Aorta (tissue), 5 donors: ENCODE data around the gene HADH. TPM values are rescaled to one million over a fixed set of nuclear protein-coding genes. Genes with fewer than 3 reads are reported as not detected.
A peak's percentile ranks its signal among the peaks of the same experiment; 100 is the strongest.

Experiments used
- ATAC-seq: fragments of 200-7000 bp; cut with Tn5 transposase; one replicate; pipeline ENCODE4 v1.9.1; 2022; ENCODE audit warnings: moderate library complexity; ENCODE audit not compliant: low FRiP score
- DNase-seq, 2 donors: peaks; one replicate each; pipeline ENCODE4 v3.0.0-alpha.2; 2020
- H3K27ac ChIP-seq, 2 donors: one replicate each; pipeline ENCODE4 v1.5.1; 2013; ENCODE audit warnings: low read length in 2 of 2, mild to moderate bottlenecking in 2 of 2, moderate library complexity in 2 of 2, control low read depth in 1 of 2, inconsistent platforms in 1 of 2, low read depth in 1 of 2
- H3K27me3 ChIP-seq, 2 donors: one replicate each; pipeline ENCODE4 v1.6.1; 2013; ENCODE audit warnings: control low read depth in 1 of 2, low read length in 1 of 2, mild to moderate bottlenecking in 1 of 2, moderate library complexity in 1 of 2; ENCODE audit not compliant: insufficient read depth in 2 of 2, control insufficient read depth in 1 of 2
- H3K36me3 ChIP-seq, 2 donors: one replicate each; pipeline ENCODE4 v1.6.1; 2013; ENCODE audit warnings: control low read depth in 1 of 2, low read length in 1 of 2, mild to moderate bottlenecking in 1 of 2; ENCODE audit not compliant: insufficient read depth in 2 of 2, control insufficient read depth in 1 of 2
- H3K4me1 ChIP-seq, 2 donors: one replicate each; pipeline ENCODE4 v1.6.1; 2013; ENCODE audit warnings: low read length in 2 of 2, control low read depth in 1 of 2, mild to moderate bottlenecking in 1 of 2, moderate library complexity in 1 of 2; ENCODE audit not compliant: insufficient read depth in 2 of 2, control insufficient read depth in 1 of 2
- H3K4me3 ChIP-seq, 2 donors: one replicate each; pipeline ENCODE4 v1.5.1; 2013; ENCODE audit warnings: low read length in 2 of 2, control low read depth in 1 of 2, mild to moderate bottlenecking in 1 of 2
- H3K9me3 ChIP-seq: one replicate; pipeline ENCODE4 v1.6.1; 2013; ENCODE audit warnings: mild to moderate bottlenecking, low read length; ENCODE audit not compliant: control insufficient read depth
- WGBS, 2 donors: extraction: QIAGEN DNeasy Blood & Tissue Kit; methylation state at CpG; one replicate each; pipeline ENCODE4 v1.1.7; 2013; 5-methylcytosine and 5-hydroxymethylcytosine counted together
- intact Hi-C, 2 donors: fragments of 100-400 bp; cut with DNase I; formaldehyde crosslinking; loops; one replicate each; pipeline versions ENCODE4 v1.14.2 to v1.15.0; 2022
- polyA plus RNA-seq, 2 donors: library from polyadenylated mRNA; stranded (reverse); fragments of 200-250 nt; gene quantifications; one replicate each; pipeline ENCODE4 v1.2.3, GENCODE V29; 2013
- total RNA-seq, 2 donors: library from RNA; stranded (reverse); fragmentation: NEBNext Ultra II Directional; extraction: Animal tissue kit (Norgen Biotek cat#: 25700); gene quantifications; one replicate each; pipeline ENCODE4 v1.2.1, GENCODE V29; 2021
- donor health status: healthy with polysubstance abuse.
- donor health status: Bipolar disorder and iron deficiency.
- donor health status: DM: no; HTN: no; CAD: no.
- donor health status: DM: no; HTN: no; CAD: no.
- donor health status: DM: yes; HTN: yes; CAD: no.

Gene HADH
- total and polyA plus RNA-seq, 4 donors = 38.2 to 79.2 (median 56.5) TPM

GRCh38 chr4:108072300-108072699, 82.6 kb downstream of the HADH start:
- H3K4me3 ChIP-seq = no peak overlapping the region
- intact Hi-C loops = no loop called here
- H3K27me3 ChIP-seq = no peaks in the 10 kb centered on the region
- no peaks in the 10 kb centered on the region for H3K9me3 ChIP-seq
- no peaks in the 10 kb centered on the region for H3K36me3 ChIP-seq
- H3K27ac ChIP-seq = no peak overlapping the region
- ATAC-seq (no peak), DNase-seq (no peak)
- WGBS, 2 donors = 74 to 75% methylated on average over 4 of the region's 4 CpGs
- H3K4me1 ChIP-seq = no peaks in the 10 kb centered on the region

- intact Hi-C loops = no loop called here
- 41 to 50% methylated on average over 5 of the region's 5 CpGs for WGBS, 2 donors
- DNase-seq = no peak
Observed at GRCh38 chr4:108078024-108078733, 88.5 kb downstream of the HADH start.

GRCh38 chr4:108080747-108081146, 91.1 kb downstream of the HADH start:
- Histone ChIP-seq H3K27ac (no peak overlapping the region), H3K36me3 (no peaks in the 10 kb centered on the region), H3K27me3 (no peaks in the 10 kb centered on the region), H3K4me1 (no peaks in the 10 kb centered on the region), H3K9me3 (no peaks in the 10 kb centered on the region), H3K4me3 (no peak overlapping the region)
- DNase-seq (no peak), ATAC-seq (peak; percentile 38)
- intact Hi-C loops = no loop called here
- 95 to 96% methylated on average over 10 of the region's 10 CpGs for WGBS, 2 donors

More at GRCh38 chr4:108078024-108078733, 88.5 kb downstream of the HADH start:
- Histone ChIP-seq H3K4me1 (no peaks in the 10 kb centered on the region), H3K9me3 (no peaks in the 10 kb centered on the region), H3K27ac (no peak overlapping the region), H3K27me3 (no peaks in the 10 kb centered on the region), H3K36me3 (no peaks in the 10 kb centered on the region), H3K4me3 (no peak overlapping the region)
- no peak for ATAC-seq

GRCh38 chr4:108081256-108081655, 91.6 kb downstream of the HADH start:
- Histone ChIP-seq H3K9me3 (no peaks in the 10 kb centered on the region), H3K4me3 (no peak overlapping the region), H3K27me3 (no peaks in the 10 kb centered on the region), H3K36me3 (no peaks in the 10 kb centered on the region), H3K27ac (no peak overlapping the region), H3K4me1 (no peaks in the 10 kb centered on the region)
- intact Hi-C loops = no loop called here
- WGBS, 2 donors = 91 to 96% methylated on average over 16 of the region's 16 CpGs
- DNase-seq (no peak), ATAC-seq (no peak)

Other genes with a start within 250 kb of the HADH start
- 10 to 100 TPM; 39.1 to 50.2 TPM for gene SGMS2, start 165.0 kb upstream of the HADH start, total RNA-seq
- gene SGMS2, start 165.0 kb upstream of the HADH start, polyA plus RNA-seq = 1 to 10 TPM; 4.3 to 9.9 TPM
- gene CYP2U1, start 58.3 kb upstream of the HADH start, total RNA-seq = 10 to 100 TPM; 13.8 to 16.7 TPM
- gene CYP2U1, start 58.3 kb upstream of the HADH start, polyA plus RNA-seq = 1 to 10 TPM; 5.3 to 8.5 TPM
- gene LEF1, start 179.0 kb downstream of the HADH start, total RNA-seq = 10 to 100 TPM in 1 of 2 donors, 1 to 10 TPM in 1; 5.8 to 19.1 TPM
- under 1 TPM; 0.15 to 0.38 TPM for gene LEF1, start 179.0 kb downstream of the HADH start, polyA plus RNA-seq